Fibroblast of lung (primary cell): ENCODE results near the gene KRTAP4-16. TPM values are rescaled to one million over a fixed set of nuclear protein-coding genes. Genes with fewer than 3 reads are reported as not detected.

Source experiments
- DNase-seq, 2 donors: peaks; one replicate each; pipeline versions ENCODE4 v3.0.0 to v3.0.0-alpha.2; 2010; ENCODE audit warnings: low read depth in 2 of 2
- H2AFZ ChIP-seq: 2 replicates; pipeline ENCODE4 v1.5.1; 2012; ENCODE audit warnings: low read length, control low read depth, inconsistent platforms
- H3K27ac ChIP-seq: 2 replicates; pipeline ENCODE4 v1.5.1; 2011; ENCODE audit warnings: low read length, control low read depth; ENCODE audit not compliant: insufficient read depth
- H3K27me3 ChIP-seq: 2 replicates; pipeline ENCODE4 v1.5.1; 2011; ENCODE audit warnings: mild to moderate bottlenecking, low read length; ENCODE audit not compliant: control insufficient read depth, insufficient read depth
- H3K36me3 ChIP-seq: 2 replicates; pipeline ENCODE4 v1.5.1; 2011; ENCODE audit warnings: low read length; ENCODE audit not compliant: control insufficient read depth, insufficient read depth
- H3K4me1 ChIP-seq: 2 replicates; pipeline ENCODE4 v1.5.1; 2011; ENCODE audit warnings: low read length; ENCODE audit not compliant: control insufficient read depth, insufficient read depth; ENCODE audit errors: extremely low read depth
- H3K4me2 ChIP-seq: 2 replicates; pipeline ENCODE4 v1.5.1; 2011; ENCODE audit warnings: low read length, control low read depth; ENCODE audit not compliant: insufficient read depth; ENCODE audit errors: extremely low read depth
- H3K4me3 ChIP-seq, 4 experiments: fragments of 200-600 bp in 1 of 4; sonication (generic) in 1 of 4; replicated peaks in 1 of 4; 2 replicates each; pipeline ENCODE4 v1.5.1; 2011 to 2016; ENCODE audit warnings: low read length in 4 of 4, low read depth in 3 of 4, mild to moderate bottlenecking in 3 of 4, control low read depth in 2 of 4, inconsistent platforms in 1 of 4, mixed read lengths in 1 of 4; ENCODE audit not compliant: insufficient read depth in 1 of 4; ENCODE audit errors: control extremely low read depth in 1 of 4
- H3K79me2 ChIP-seq: 2 replicates; pipeline ENCODE4 v1.5.1; 2012; ENCODE audit warnings: mild to moderate bottlenecking, low read length, inconsistent platforms; ENCODE audit not compliant: control insufficient read depth, insufficient read depth
- H3K9ac ChIP-seq: 2 replicates; pipeline ENCODE4 v1.5.1; 2011; ENCODE audit warnings: mild to moderate bottlenecking, low read length, control low read depth; ENCODE audit not compliant: insufficient read depth
- H3K9me3 ChIP-seq: 2 replicates; pipeline ENCODE4 v1.5.1; 2012; ENCODE audit warnings: low read depth, low read length; ENCODE audit not compliant: control insufficient read depth, insufficient read depth
- H4K20me1 ChIP-seq: 2 replicates; pipeline ENCODE4 v1.5.1; 2011; ENCODE audit warnings: low read length; ENCODE audit not compliant: control insufficient read depth, insufficient read depth; ENCODE audit errors: extremely low read depth
- CTCF ChIP-seq, 2 donors: IDR thresholded peaks in 1 of 2; conservative IDR thresholded peaks in 1 of 2; 1 replicate in 1 of 2; 2 replicates in 1 of 2; pipeline ENCODE4 v1.5.1; 2011 to 2012; ENCODE audit warnings: low read length in 2 of 2, control low read depth in 1 of 2, inconsistent platforms in 1 of 2, low read depth in 1 of 2, mild to moderate bottlenecking in 1 of 2
- EZH2 ChIP-seq: IDR thresholded peaks from 2 replicates; pipeline ENCODE4 v1.5.1; 2012; ENCODE audit warnings: low read length, control low read depth, mild to moderate bottlenecking; ENCODE audit errors: missing control alignments
- polyA plus RNA-seq, 2 donors: library from polyadenylated mRNA; depleted of rRNA in 1 of 2; stranded (reverse) in 1 of 2; unstranded in 1 of 2; fragments of >200 nt; gene quantifications; 2 replicates each; pipeline ENCODE4 v1.2.1, GENCODE V29; 2011 to 2012; ENCODE audit warnings: missing spikeins in 1 of 2
- total RNA-seq: library from RNA; depleted of rRNA; stranded (reverse); fragments of >200 nt; gene quantifications from 2 replicates; pipeline ENCODE4 v1.2.1, GENCODE V29; 2014

KRTAP4-16 gene
- total and polyA plus RNA-seq, 2 donors (not counting 1 experiment from before 2014, with no cell fraction given) = not detected

DNA sequence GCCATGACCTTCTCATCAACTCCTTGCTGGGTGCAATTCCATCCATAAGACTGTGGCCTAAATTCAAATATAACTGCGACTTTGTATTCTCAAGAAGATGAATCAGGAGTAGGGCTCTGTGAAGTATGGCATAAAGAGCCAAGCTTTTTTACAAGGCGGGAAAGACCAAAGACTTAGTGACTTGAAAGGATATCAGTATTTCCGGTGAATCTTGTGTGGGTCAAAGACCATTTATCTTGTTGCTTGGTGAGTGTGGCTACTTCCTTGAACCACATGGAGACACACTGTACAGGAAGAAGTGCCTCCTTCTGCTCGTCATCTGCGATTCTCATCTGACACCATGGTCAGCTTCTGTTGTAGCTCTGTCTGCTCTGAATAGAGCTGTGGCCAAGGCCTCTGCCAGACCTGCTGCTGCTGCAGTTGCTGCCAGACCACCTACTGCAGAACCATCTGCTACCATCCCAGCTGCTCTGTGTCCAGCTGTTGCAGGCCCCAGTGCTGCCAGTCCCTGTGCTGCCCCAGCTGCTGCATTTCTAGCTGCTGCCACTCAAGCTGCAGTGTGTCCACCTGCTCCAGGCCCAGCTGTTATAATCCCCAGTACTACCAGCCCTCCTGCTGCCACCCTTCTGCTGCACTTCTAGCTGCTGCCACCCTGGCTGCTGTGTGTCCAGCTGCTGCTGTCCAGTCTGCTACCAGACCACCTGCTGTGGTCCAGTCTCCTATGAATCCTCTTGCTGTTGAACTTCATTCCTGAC lies 30.2 kb downstream of the KRTAP4-16 start:
- no peak for DNase-seq
- H3K4me1 ChIP-seq = peaks cover 5% of the 10 kb centered on the region
- no peak overlapping the region for H3K9ac ChIP-seq
- H3K4me3 ChIP-seq = no peak overlapping the region
- no peaks in the 10 kb centered on the region for H3K36me3 ChIP-seq
- TF ChIP-seq CTCF (conservative IDR thresholded peaks at IDR 0.05 in 1 of 2, IDR thresholded peaks at IDR 0.05 in 1 of 2; ENCODE audit: low read depth in 1 of 2, low read length in 2 of 2) (no peak), EZH2 (no peak)
- no peaks in the 10 kb centered on the region for H3K9me3 ChIP-seq
- H3K4me2 ChIP-seq = no peak overlapping the region
- no peaks in the 10 kb centered on the region for H3K27me3 ChIP-seq
- H2AFZ ChIP-seq = no peak overlapping the region
- no peak overlapping the region for H3K27ac ChIP-seq
- H4K20me1 ChIP-seq = no peaks in the 10 kb centered on the region
- no peaks in the 10 kb centered on the region for H3K79me2 ChIP-seq

- Histone ChIP-seq H3K9me3 (no peaks in the 10 kb centered on the region), H3K4me3 (no peak overlapping the region), H3K27ac (no peak overlapping the region), H3K36me3 (no peaks in the 10 kb centered on the region), H2AFZ (no peak overlapping the region), H3K4me1 (peaks cover 12% of the 10 kb centered on the region), H4K20me1 (no peaks in the 10 kb centered on the region), H3K4me2 (no peak overlapping the region), H3K27me3 (no peaks in the 10 kb centered on the region), H3K9ac (no peak overlapping the region), H3K79me2 (no peaks in the 10 kb centered on the region)
- no peak for DNase-seq
- TF ChIP-seq EZH2 (no peak), CTCF (conservative IDR thresholded peaks at IDR 0.05 in 1 of 2, IDR thresholded peaks at IDR 0.05 in 1 of 2; ENCODE audit: low read depth in 1 of 2, low read length in 2 of 2) (no peak)
These were observed 33.0 kb downstream of the KRTAP4-16 start for GRCh38 chr17:41069031-41069430.

DNA sequence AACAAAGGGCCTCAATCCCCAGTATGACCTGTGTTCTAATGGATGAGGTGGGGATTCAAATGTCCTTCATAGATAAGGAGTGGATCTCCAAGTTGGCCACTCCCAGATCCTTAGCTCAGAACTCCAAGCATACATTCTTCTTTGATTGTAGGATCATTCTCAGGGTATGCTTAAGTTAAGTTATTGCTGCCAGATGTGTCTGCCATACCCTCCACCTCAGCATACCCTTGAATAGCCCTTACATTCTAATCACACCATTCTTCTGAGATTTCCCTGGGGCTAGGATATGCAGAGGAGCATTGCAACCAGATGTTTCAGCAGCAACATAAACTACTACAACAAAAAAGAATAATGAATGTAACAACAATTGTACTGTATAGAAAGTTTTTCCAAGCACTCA lies 34.7 kb downstream of the KRTAP4-16 start:
- Histone ChIP-seq H3K9ac (no peak overlapping the region), H4K20me1 (no peaks in the 10 kb centered on the region), H3K79me2 (no peaks in the 10 kb centered on the region), H3K4me1 (peaks cover 17% of the 10 kb centered on the region), H3K4me2 (no peak overlapping the region), H2AFZ (no peak overlapping the region), H3K4me3 (no peak overlapping the region), H3K27me3 (no peaks in the 10 kb centered on the region), H3K27ac (no peak overlapping the region), H3K9me3 (no peaks in the 10 kb centered on the region), H3K36me3 (no peaks in the 10 kb centered on the region)
- DNase-seq = no peak
- TF ChIP-seq EZH2 (no peak), CTCF (conservative IDR thresholded peaks at IDR 0.05 in 1 of 2, IDR thresholded peaks at IDR 0.05 in 1 of 2; ENCODE audit: low read depth in 1 of 2, low read length in 2 of 2) (no peak)
